ENCODE measurements around the gene ALK.

- TF ChIP-seq, protein P1, sequence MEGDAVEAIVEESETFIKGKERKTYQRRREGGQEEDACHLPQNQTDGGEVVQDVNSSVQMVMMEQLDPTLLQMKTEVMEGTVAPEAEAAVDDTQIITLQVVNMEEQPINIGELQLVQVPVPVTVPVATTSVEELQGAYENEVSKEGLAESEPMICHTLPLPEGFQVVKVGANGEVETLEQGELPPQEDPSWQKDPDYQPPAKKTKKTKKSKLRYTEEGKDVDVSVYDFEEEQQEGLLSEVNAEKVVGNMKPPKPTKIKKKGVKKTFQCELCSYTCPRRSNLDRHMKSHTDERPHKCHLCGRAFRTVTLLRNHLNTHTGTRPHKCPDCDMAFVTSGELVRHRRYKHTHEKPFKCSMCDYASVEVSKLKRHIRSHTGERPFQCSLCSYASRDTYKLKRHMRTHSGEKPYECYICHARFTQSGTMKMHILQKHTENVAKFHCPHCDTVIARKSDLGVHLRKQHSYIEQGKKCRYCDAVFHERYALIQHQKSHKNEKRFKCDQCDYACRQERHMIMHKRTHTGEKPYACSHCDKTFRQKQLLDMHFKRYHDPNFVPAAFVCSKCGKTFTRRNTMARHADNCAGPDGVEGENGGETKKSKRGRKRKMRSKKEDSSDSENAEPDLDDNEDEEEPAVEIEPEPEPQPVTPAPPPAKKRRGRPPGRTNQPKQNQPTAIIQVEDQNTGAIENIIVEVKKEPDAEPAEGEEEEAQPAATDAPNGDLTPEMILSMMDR (conservative IDR thresholded peaks at IDR 0.05 in 1 of 2, IDR thresholded peaks at IDR 0.05 in 1 of 2; ENCODE audit: low read depth in 1 of 2, low read length in 2 of 2), result no peak
- TF ChIP-seq EZH2 (IDR thresholded peaks at IDR 0.05; ENCODE audit: low read length, missing control alignments), result no peak
Measured at GRCh38 chr2:29155578-29155977, 765.8 kb downstream of the ALK start.
